IMR-90 (cell line): Measurements from ENCODE around the gene RPUSD1.

Experiments used
- CTCF ChIP-seq: conservative IDR thresholded peaks from 2 replicates; pipeline ENCODE4 v1.5.1; 2012; ENCODE audit warnings: mild to moderate bottlenecking, low read depth, low read length, improper control_type of control experiment
- MAZ ChIP-seq: IDR thresholded peaks from 2 replicates; pipeline ENCODE4 v1.6.1; 2012; ENCODE audit warnings: low read depth, mild to moderate bottlenecking, low read length, improper control_type of control experiment, moderate library complexity, borderline replicate concordance
- POLR2A ChIP-seq: IDR thresholded peaks from 2 replicates; pipeline ENCODE4 v1.6.1; 2012; ENCODE audit warnings: mild to moderate bottlenecking, low read depth, low read length
- RAD21 ChIP-seq: IDR thresholded peaks from 2 replicates; pipeline ENCODE4 v1.6.1; 2012; ENCODE audit warnings: low read length, improper control_type of control experiment
- RCOR1 ChIP-seq: IDR thresholded peaks from 2 replicates; pipeline ENCODE4 v1.6.1; 2012; ENCODE audit warnings: mild to moderate bottlenecking, low read length, improper control_type of control experiment; ENCODE audit not compliant: insufficient replicate concordance
- RFX5 ChIP-seq: IDR thresholded peaks from 2 replicates; pipeline ENCODE4 v1.8.0; 2012; ENCODE audit warnings: low read depth, mild to moderate bottlenecking, low read length, moderate library complexity

GRCh38 chr16:776824-777223 is 11.4 kb downstream of the RPUSD1 start:
- TF ChIP-seq POLR2A: no peak
- no peak for TF ChIP-seq CTCF
- no peak for TF ChIP-seq RCOR1
- TF ChIP-seq RFX5: no peak
- TF ChIP-seq MAZ: no peak
- no peak for TF ChIP-seq RAD21
